Kidney (tissue), 14 donors: ENCODE data around the gene DYRK2. TPM values are rescaled to one million over a fixed set of nuclear protein-coding genes. Genes with fewer than 3 reads are reported as not detected.
A peak's percentile ranks its signal among the peaks of the same experiment; 100 is the strongest.

Experiments
- DNase-seq, 5 donors: peaks; one replicate each; pipeline ENCODE4 v3.0.0-alpha.2; 2013 to 2020
- FAIRE-seq: peaks from 2 replicates; lab custom pipeline; 2012; peaks lifted over from hg19 to GRCh38; lab: Jason Lieb, UNC
- H3K27ac ChIP-seq, 2 donors: one replicate each; pipeline ENCODE4 v1.7.0; 2013; ENCODE audit warnings: low read depth in 2 of 2, low read length in 2 of 2, inconsistent platforms in 1 of 2
- H3K27me3 ChIP-seq: one replicate; pipeline ENCODE4 v1.7.1; 2013; ENCODE audit warnings: low read length, inconsistent platforms; ENCODE audit not compliant: control insufficient read depth, insufficient read depth
- H3K36me3 ChIP-seq, 3 donors: one replicate each; pipeline versions ENCODE4 v1.7.0 to v1.7.1; 2013; ENCODE audit warnings: low read length in 3 of 3, control low read depth in 1 of 3, inconsistent platforms in 1 of 3; ENCODE audit not compliant: insufficient read depth in 3 of 3, control insufficient read depth in 2 of 3
- H3K4me1 ChIP-seq, 3 donors: one replicate each; pipeline versions ENCODE4 v1.7.0 to v1.7.1; 2013; ENCODE audit warnings: low read length in 3 of 3, inconsistent platforms in 1 of 3, low read depth in 1 of 3; ENCODE audit not compliant: control insufficient read depth in 2 of 3, insufficient read depth in 2 of 3
- H3K4me3 ChIP-seq, 3 donors: one replicate each; pipeline versions ENCODE4 v1.7.0 to v1.8.1; 2013; ENCODE audit warnings: low read length in 3 of 3, control low read depth in 1 of 3, inconsistent platforms in 1 of 3
- H3K9ac ChIP-seq, 3 donors: one replicate each; pipeline versions ENCODE4 v1.7.0 to v1.7.1; 2013; ENCODE audit warnings: low read length in 3 of 3, control low read depth in 1 of 3, inconsistent platforms in 1 of 3
- H3K9me3 ChIP-seq, 3 donors: one replicate each; pipeline versions ENCODE4 v1.7.0 to v1.7.1; 2013; ENCODE audit warnings: low read length in 3 of 3, control low read depth in 1 of 3, inconsistent platforms in 1 of 3; ENCODE audit not compliant: control insufficient read depth in 2 of 3, insufficient read depth in 1 of 3
- CTCF ChIP-seq: IDR thresholded peaks from 3 replicates; pipeline ENCODE4 v1.5.1; 2012; ENCODE audit warnings: mild to moderate bottlenecking, moderate library complexity, borderline replicate concordance; ENCODE audit not compliant: insufficient read depth; ENCODE audit errors: extremely low read depth
- intact Hi-C: fragments of 100-400 bp; cut with DNase I; formaldehyde crosslinking; loops from one replicate; pipeline ENCODE4 v1.11.1; 2022
- polyA plus RNA-seq: library from polyadenylated mRNA; stranded (reverse); fragments of 350-450 nt; fragmentation: Illumina TruSeq; extraction: RNeasy Lipid Tissue Mini Kit (QIAGEN cat#74804); gene quantifications from one replicate; pipeline ENCODE4 v1.2.3, GENCODE V29; 2014; ENCODE audit warnings: low read depth, low replicate concordance; ENCODE audit not compliant: insufficient read depth
- total RNA-seq: library from RNA; stranded (reverse); fragmentation: NEBNext Ultra II Directional; extraction: Animal tissue kit (Norgen Biotek cat#: 25700); gene quantifications from one replicate; pipeline ENCODE4 v1.2.1, GENCODE V29; 2021
- donor health status: control.
- donor health status: control.
- donor health status: control.
- donor health status: control.
- donor health status: control.
- donor health status: DM: yes; HTN: yes; CAD: no.
- donor health status: Normal renal cell carcinoma (clear cell type).

DYRK2 gene
- total and polyA plus RNA-seq, 2 donors from 2014 or later, result 2.8 to 35.4 TPM

DNA sequence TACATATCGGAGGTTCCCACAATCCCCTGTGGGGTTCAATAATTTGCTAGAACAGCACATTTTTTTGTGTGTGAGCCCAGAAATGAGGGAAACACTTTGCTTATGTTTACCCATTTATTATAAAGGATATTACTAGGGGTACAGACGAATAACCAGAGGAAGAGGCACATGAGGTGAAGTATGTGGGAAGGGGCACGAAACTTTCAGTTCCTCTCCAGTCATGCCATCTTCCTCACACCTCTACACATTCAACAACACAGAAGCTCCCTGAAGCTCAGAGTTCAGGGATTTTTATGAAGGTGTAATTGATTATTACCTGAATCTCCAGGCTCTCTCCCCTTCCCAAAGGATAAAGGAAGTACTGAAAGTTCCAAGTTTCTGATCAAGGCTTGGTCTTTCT lies 30.2 kb upstream of the DYRK2 start:
- Histone ChIP-seq H3K9ac (no peak overlapping the region), H3K4me1 (no peaks in the 10 kb centered on the region), H3K4me3 (no peak overlapping the region), H3K36me3 (no peaks in the 10 kb centered on the region), H3K27me3 (no peaks in the 10 kb centered on the region), H3K27ac (no peak overlapping the region), H3K9me3 (no peaks in the 10 kb centered on the region)
- FAIRE-seq (no peak), DNase-seq (no peak)
- intact Hi-C loops, result no loop called here
- TF ChIP-seq CTCF, result no peak

- no peak for FAIRE-seq
- no peak for TF ChIP-seq CTCF
- H3K4me1 ChIP-seq, result peaks cover 2 to 5% (median 4%) of the 10 kb centered on the region in 3 donors
- intact Hi-C loops, result no loop called here
- no peak overlapping the region for H3K4me3 ChIP-seq
- no peaks in the 10 kb centered on the region for H3K9me3 ChIP-seq
- no peaks in the 10 kb centered on the region for H3K27me3 ChIP-seq
- DNase-seq, result no peak
- no peaks in the 10 kb centered on the region for H3K36me3 ChIP-seq
- H3K9ac ChIP-seq, result no peak overlapping the region
- no peak overlapping the region for H3K27ac ChIP-seq
Observed at GRCh38 chr12:67621112-67621511, 27.4 kb upstream of the DYRK2 start.

GRCh38 chr12:67621926-67622325 lies 26.6 kb upstream of the DYRK2 start:
- DNase-seq (peak in 2 of 5 donors; percentile 10 to 25), FAIRE-seq (no peak)
- Histone ChIP-seq H3K4me3 (no peak overlapping the region), H3K36me3 (no peaks in the 10 kb centered on the region), H3K27ac (no peak overlapping the region), H3K4me1 (peaks cover 2 to 5% (median 4%) of the 10 kb centered on the region in 3 donors), H3K9ac (no peak overlapping the region), H3K9me3 (no peaks in the 10 kb centered on the region), H3K27me3 (no peaks in the 10 kb centered on the region)
- TF ChIP-seq CTCF, result no peak
- intact Hi-C loops, result no loop called here

DNA sequence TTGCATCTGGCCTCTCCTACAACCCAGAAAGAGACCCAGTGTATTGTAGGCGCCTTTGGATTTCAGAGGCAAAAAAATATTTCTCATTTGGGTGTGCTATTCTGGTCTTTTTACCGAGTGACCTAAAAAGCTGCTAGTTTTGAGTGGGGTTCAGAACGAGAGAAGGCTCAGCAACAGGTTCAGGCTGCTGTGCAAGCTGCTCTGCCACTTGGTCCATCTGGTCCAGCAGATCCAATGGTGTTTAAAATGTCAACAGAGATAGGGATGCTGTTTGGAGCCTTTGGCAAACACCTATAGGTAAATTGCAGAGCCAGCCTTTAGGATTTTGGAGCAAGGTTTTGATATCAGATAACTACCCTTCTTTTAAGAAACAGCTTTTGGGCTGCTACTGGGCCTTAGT lies 25.3 kb upstream of the DYRK2 start:
- FAIRE-seq (no peak), DNase-seq (no peak)
- Histone ChIP-seq H3K4me1 (peaks cover 2 to 5% (median 4%) of the 10 kb centered on the region in 3 donors), H3K36me3 (no peaks in the 10 kb centered on the region), H3K9me3 (no peaks in the 10 kb centered on the region), H3K4me3 (no peak overlapping the region), H3K27ac (no peak overlapping the region), H3K9ac (no peak overlapping the region), H3K27me3 (no peaks in the 10 kb centered on the region)
- intact Hi-C loops, result no loop called here
- no peak for TF ChIP-seq CTCF
